Adrenal gland (tissue), 12 donors: ENCODE results near the gene NRBP1. TPM values are rescaled to one million over a fixed set of nuclear protein-coding genes. Genes with fewer than 3 reads are reported as not detected.

Experiments
- DNase-seq, 7 donors: peaks; one replicate each; pipeline ENCODE4 v3.0.0-alpha.2; 2019 to 2020
- H3K27ac ChIP-seq, 5 donors: fragments of 200-600 bp; sonication (generic) in 4 of 5; 1 replicate in 3 of 5; 2 replicates in 2 of 5; pipeline versions ENCODE4 v1.5.1 to v1.8.0; 2016 to 2020; ENCODE audit warnings: mild to moderate bottlenecking in 1 of 5
- H3K27me3 ChIP-seq: fragments of 200-600 bp; 2 replicates; pipeline ENCODE4 v1.8.0; 2021
- H3K36me3 ChIP-seq, 2 donors: fragments of 200-600 bp; replicated peaks in 1 of 2; 1 replicate in 1 of 2; 2 replicates in 1 of 2; pipeline versions ENCODE4 v1.5.1 to v1.8.0; 2018 to 2022
- H3K4me1 ChIP-seq, 2 donors: fragments of 200-600 bp; replicated peaks in 1 of 2; 1 replicate in 1 of 2; 2 replicates in 1 of 2; pipeline versions ENCODE4 v1.5.1 to v1.8.0; 2018 to 2021
- H3K4me3 ChIP-seq, 4 donors: fragments of 200-600 bp; sonication (generic) in 3 of 4; one replicate each; pipeline ENCODE4 v1.5.1; 2016 to 2018
- H3K9me3 ChIP-seq, 3 donors: fragments of 200-600 bp; sonication (generic) in 1 of 3; replicated peaks in 1 of 3; 1 replicate in 2 of 3; 2 replicates in 1 of 3; pipeline versions ENCODE4 v1.5.1 to v1.8.0; 2016 to 2021
- POLR2A ChIP-seq, 2 donors: fragments of 450-650 bp; IDR thresholded peaks; one replicate each; pipeline ENCODE4 v1.6.1; 2017; ENCODE audit warnings: antibody characterized with exemption in 2 of 2, mild to moderate bottlenecking in 2 of 2, moderate library complexity in 1 of 2
- WGBS, 4 donors: extraction: QIAGEN DNeasy Blood & Tissue Kit in 2 of 4; methylation state at CpG; one replicate each; pipeline versions ENCODE4 v1.1.5 to v1.1.7; 2013 to 2017; 5-methylcytosine and 5-hydroxymethylcytosine counted together
- intact Hi-C, 2 donors: fragments of 100-400 bp; cut with DNase I; formaldehyde crosslinking; loops; one replicate each; pipeline versions ENCODE4 v1.14.1 to v1.15.0; 2022 to 2023
- polyA plus RNA-seq, 3 donors: library from polyadenylated mRNA; stranded (reverse); fragments of 200-250 nt in 2 of 3; fragments of 350-450 nt in 1 of 3; fragmentation: Illumina TruSeq in 1 of 3; extraction: RNeasy Lipid Tissue Mini Kit (QIAGEN cat#74804) in 1 of 3; gene quantifications; one replicate each; pipeline ENCODE4 v1.2.3, GENCODE V29; 2013 to 2014
- total RNA-seq, 9 donors: library from RNA; depleted of rRNA in 4 of 9; stranded (reverse); fragments of >200 nt in 4 of 9; fragments of 120-200 nt in 1 of 9; fragmentation: NEBNext Ultra II Directional in 1 of 9; extraction: Animal tissue kit (Norgen Biotek cat#: 25700) in 1 of 9; gene quantifications; one replicate each; pipeline versions ENCODE4 v1.1.0 to v1.2.4, GENCODE V29; 2013 to 2023
- TF ChIP-seq, protein P1 (sequence below), 6 experiments: fragments of 450-650 bp in 4 of 6; fragments of 200-600 bp in 2 of 6; sonication (generic) in 1 of 6; IDR thresholded peaks; 1 replicate in 5 of 6; 2 replicates in 1 of 6; pipeline versions ENCODE4 v1.5.1 to v1.8.0; 2016 to 2021; ENCODE audit warnings: antibody characterized with exemption in 6 of 6, mild to moderate bottlenecking in 2 of 6, moderate library complexity in 1 of 6
- donor health status: healthy with polysubstance abuse.
- donor health status: Bipolar disorder and iron deficiency.
- donor health status: DM: yes; HTN: yes; CAD: no.
- donor health status: DM: no; HTN: no; CAD: no.
- donor health status: DM: no; HTN: no; CAD: no.
- donor health status: DM: yes; HTN: yes; CAD: no.

Gene NRBP1
- total and polyA plus RNA-seq, 12 donors, result 48.4 to 126 (median 73.8) TPM

DNA sequence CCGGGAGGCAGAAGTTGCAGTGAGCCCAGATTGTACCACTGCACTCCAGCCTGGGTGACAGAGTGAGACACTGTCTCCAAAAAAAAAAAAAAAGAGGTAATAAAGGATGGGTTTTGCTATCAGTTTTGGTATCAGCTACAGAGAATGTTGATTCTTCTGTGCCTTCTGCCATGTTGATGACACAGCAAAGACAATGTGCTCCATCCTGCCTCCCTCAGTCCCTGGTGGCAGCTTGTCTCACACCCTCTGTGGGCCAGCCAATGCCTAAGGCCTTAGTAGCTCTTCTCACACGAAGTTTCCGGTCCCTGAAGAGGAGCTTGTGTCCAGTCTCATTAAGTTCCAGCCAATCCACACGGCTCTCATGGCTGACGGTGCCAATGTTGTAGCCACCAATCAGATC, 43.5 kb downstream of the NRBP1 start:
- no peak for DNase-seq
- no peaks in the 10 kb centered on the region for H3K9me3 ChIP-seq
- intact Hi-C loops, result no loop called here
- no peaks in the 10 kb centered on the region for H3K4me1 ChIP-seq
- H3K36me3 ChIP-seq, result peaks cover 0 to 41% of the 10 kb centered on the region in 2 donors
- no peaks in the 10 kb centered on the region for H3K27me3 ChIP-seq
- H3K4me3 ChIP-seq, result no peak overlapping the region
- peak overlapping the region in 1 of 5 donors; percentile 14 for H3K27ac ChIP-seq
- 93 to 98% (median 94%) methylated on average over 5 of the region's 5 CpGs for WGBS, 4 donors
- TF ChIP-seq, protein P1, sequence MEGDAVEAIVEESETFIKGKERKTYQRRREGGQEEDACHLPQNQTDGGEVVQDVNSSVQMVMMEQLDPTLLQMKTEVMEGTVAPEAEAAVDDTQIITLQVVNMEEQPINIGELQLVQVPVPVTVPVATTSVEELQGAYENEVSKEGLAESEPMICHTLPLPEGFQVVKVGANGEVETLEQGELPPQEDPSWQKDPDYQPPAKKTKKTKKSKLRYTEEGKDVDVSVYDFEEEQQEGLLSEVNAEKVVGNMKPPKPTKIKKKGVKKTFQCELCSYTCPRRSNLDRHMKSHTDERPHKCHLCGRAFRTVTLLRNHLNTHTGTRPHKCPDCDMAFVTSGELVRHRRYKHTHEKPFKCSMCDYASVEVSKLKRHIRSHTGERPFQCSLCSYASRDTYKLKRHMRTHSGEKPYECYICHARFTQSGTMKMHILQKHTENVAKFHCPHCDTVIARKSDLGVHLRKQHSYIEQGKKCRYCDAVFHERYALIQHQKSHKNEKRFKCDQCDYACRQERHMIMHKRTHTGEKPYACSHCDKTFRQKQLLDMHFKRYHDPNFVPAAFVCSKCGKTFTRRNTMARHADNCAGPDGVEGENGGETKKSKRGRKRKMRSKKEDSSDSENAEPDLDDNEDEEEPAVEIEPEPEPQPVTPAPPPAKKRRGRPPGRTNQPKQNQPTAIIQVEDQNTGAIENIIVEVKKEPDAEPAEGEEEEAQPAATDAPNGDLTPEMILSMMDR (IDR thresholded peaks at IDR 0.05), result no peak
- no peak for TF ChIP-seq POLR2A (IDR thresholded peaks at IDR 0.05)

DNA sequence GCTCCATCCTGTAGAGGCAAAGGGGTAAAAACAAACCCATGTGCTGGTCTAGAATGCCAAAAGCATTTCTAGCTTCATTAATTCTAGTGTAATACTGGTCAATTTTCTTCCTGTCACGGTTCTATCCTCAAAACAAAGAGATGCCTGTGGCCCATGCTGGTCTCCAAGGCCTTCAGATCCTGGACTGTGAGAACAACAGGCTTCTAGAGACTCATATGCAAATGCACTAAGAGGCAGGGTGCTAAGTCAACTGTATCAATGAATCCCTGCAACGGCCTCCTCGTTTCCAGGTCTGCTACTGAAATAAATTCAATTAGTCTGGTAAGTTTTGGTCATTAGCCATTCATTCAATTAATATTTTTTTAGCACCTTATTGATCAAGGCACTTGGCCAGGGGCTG, 57.1 kb downstream of the NRBP1 start:
- no peak for TF ChIP-seq POLR2A (IDR thresholded peaks at IDR 0.05)
- TF ChIP-seq, protein P1 (IDR thresholded peaks at IDR 0.05), result no peak
- Histone ChIP-seq H3K36me3 (peaks cover 0 to 28% of the 10 kb centered on the region in 2 donors), H3K27me3 (no peaks in the 10 kb centered on the region), H3K4me3 (no peak overlapping the region), H3K4me1 (peaks cover 5 to 19% of the 10 kb centered on the region in 2 donors), H3K9me3 (no peaks in the 10 kb centered on the region), H3K27ac (no peak overlapping the region)
- intact Hi-C loops, result loop anchor here in 1 of 2 donors (10.0 kb wide), 1 partner anchor 149 kb away; no protein-coding TSS in a partner anchor
- no peak for DNase-seq
- 76 to 88% (median 78%) methylated on average over 3 of the region's 3 CpGs for WGBS, 4 donors

DNA sequence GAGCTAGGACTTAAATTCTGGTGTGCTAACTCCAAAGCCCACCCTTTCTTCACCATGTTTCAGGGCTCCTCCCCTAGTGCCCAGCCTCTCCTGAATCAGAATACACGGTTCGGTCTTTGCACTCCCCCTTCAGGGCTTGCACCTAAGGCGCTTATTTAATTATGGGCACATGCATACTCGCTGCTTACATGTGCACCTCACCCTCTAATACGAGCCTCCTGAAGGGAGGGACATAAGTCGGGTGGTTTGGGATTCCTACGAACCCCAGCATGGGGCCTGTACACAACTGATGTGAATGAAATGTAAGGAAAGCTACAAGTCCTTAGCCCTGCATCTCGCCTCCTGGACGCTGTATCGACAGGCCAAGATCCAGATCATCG, 60.7 kb downstream of the NRBP1 start:
- peaks cover 11 to 23% of the 10 kb centered on the region in 2 donors for H3K4me1 ChIP-seq
- intact Hi-C loops, result loop anchor here in 1 of 2 donors (10.0 kb wide), 1 partner anchor 146 kb away; no protein-coding TSS in a partner anchor
- peak overlapping the region in 3 of 4 donors; percentile 44 to 68 (median 64) for H3K4me3 ChIP-seq
- 1 to 7% (median 4%) methylated on average over 11 of the region's 11 CpGs for WGBS, 4 donors
- TF ChIP-seq, protein P1 (IDR thresholded peaks at IDR 0.05), result peak in 1 of 6 experiments; percentile 7
- no peak for TF ChIP-seq POLR2A (IDR thresholded peaks at IDR 0.05)
- no peaks in the 10 kb centered on the region for H3K27me3 ChIP-seq
- peak overlapping the region in 2 of 5 donors; percentile 71 to 96 for H3K27ac ChIP-seq
- no peaks in the 10 kb centered on the region for H3K9me3 ChIP-seq
- DNase-seq, result peak in 1 of 7 donors; percentile 12
- peaks cover 0 to 19% of the 10 kb centered on the region in 2 donors for H3K36me3 ChIP-seq

DNA sequence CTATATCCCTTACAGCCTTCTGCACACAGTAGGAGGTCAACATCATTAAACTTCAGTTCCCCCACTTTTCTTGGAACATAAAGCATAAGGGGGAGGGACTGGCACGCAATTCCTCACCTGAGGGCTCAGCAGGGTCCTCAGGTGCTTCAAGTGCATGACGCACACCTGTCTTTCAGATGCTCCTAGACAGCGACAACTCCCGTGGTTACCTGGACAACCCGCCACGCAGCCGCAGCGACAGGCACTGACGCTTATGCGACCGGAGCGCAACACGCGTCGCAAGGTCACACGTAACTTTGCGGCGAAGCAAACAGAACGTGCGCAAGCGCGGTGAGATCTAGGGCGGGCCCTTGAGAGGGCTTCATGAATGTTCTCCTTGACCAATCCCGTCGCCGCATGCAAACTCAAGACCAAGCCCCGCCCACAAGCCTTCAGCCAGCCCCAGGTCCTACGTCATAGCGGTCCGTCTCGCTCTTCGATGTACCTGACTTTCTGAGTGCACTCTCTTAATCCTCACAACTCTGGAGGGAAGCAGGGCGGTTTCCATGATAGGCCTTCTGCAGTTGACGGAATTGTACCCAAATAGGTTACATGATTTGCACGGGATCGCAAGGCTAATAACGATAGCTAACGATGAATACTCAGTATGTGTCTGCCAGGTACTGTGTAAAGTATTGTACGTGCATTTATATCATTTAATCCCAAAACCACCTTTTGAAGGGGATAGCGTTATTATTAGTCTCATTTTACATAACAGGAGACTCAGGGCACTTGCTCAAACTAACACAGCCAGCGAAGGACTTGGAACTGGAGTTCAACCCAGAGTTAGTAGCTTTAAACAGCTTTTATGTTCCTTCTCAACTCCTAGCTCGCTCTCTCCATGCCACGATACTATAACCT, 61.3 kb downstream of the NRBP1 start, which contains the start of gene IFT172:
Gene IFT172, minus strand, starts transcription at position 246 of the 900 bp plus-strand sequence. Its CDS starts 90 bp downstream, at position 156.
- intact Hi-C loops, result loop anchor here in 1 of 2 donors (10.0 kb wide), 1 partner anchor 145 kb away; no protein-coding TSS in a partner anchor
- Histone ChIP-seq H3K27me3 (no peaks in the 10 kb centered on the region), H3K4me1 (peaks cover 11 to 23% of the 10 kb centered on the region in 2 donors), H3K36me3 (peaks cover 0 to 18% of the 10 kb centered on the region in 2 donors), H3K27ac (peak within 1 kb of the TSS; percentile 62 to 96 (median 89)), H3K4me3 (peak within 1 kb of the TSS in 3 of 4 donors; percentile 44 to 68 (median 64)), H3K9me3 (no peaks in the 10 kb centered on the region)
- 6 to 9% (median 7%) methylated on average over 29 to 43 of the region's 43 CpGs for WGBS, 4 donors
- DNase-seq, result peak; percentile 99 to 100 (median 100)
- TF ChIP-seq, protein P1 (IDR thresholded peaks at IDR 0.05), result no peak
- peak; percentile 80 to 94 for TF ChIP-seq POLR2A (IDR thresholded peaks at IDR 0.05)
